Central memory CD8-positive, alpha-beta T cell (primary cell): Measurements from ENCODE around the gene CXCR4.
A peak's percentile ranks its signal among the peaks of the same experiment; 100 is the strongest.
"Not testable (repeated sequence)": the region's sequence is repeated elsewhere in the genome, so short reads cannot be mapped to it uniquely, and the experiment has no call there.

Source experiments
- ATAC-seq: fragments of 150-1000 bp; cut with Tn5 transposase; replicated peaks from 2 replicates; pipeline ENCODE4 v1.10.0; 2022; ENCODE audit warnings: mild to moderate bottlenecking, moderate FRiP score, moderate number of reproducible peaks; ENCODE audit not compliant: poor library complexity, severe bottlenecking; ENCODE audit errors: extremely low read depth
- DNase-seq, 2 donors: peaks; one replicate each; pipeline ENCODE4 v3.0.0; 2021; ENCODE audit warnings: low spot score in 2 of 2
- H3K27ac Mint-ChIP-seq: one replicate; pipeline ENCODE4 v1.8.0; 2022; ENCODE audit warnings: low read depth, mild to moderate bottlenecking, moderate library complexity, mixed read lengths
- H3K27me3 Mint-ChIP-seq: one replicate; pipeline ENCODE4 v1.8.0; 2022; ENCODE audit warnings: mixed read lengths
- H3K36me3 Mint-ChIP-seq: one replicate; pipeline ENCODE4 v1.8.0; 2022; ENCODE audit warnings: mild to moderate bottlenecking, moderate library complexity, mixed read lengths; ENCODE audit not compliant: insufficient read depth
- H3K4me1 Mint-ChIP-seq: one replicate; pipeline ENCODE4 v1.8.0; 2022; ENCODE audit warnings: mixed read lengths
- H3K4me3 Mint-ChIP-seq: one replicate; pipeline ENCODE4 v1.8.0; 2022; ENCODE audit warnings: mild to moderate bottlenecking, moderate library complexity, mixed read lengths
- H3K9me3 Mint-ChIP-seq: one replicate; pipeline ENCODE4 v1.8.0; 2022; ENCODE audit warnings: mixed read lengths

The CXCR4 gene

DNA sequence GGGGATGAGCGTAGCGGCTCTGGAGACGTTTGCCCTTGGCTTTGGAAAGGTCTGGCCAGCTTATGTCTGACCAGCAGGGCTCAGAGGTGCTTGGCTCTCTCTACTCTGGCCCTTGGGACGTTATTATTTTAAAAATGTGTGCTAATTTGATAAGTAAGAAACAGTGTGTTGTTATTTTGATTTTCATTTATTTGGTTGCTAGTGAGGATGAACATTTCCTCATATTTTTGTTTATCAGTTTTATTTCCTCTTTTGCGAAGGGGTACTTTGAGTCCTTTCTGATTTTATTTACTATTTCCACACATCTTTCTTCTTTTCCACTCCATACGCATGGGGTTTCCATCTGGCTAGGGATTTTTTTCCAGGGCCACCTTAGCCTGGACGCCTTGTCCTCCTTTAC lies 11.4 kb downstream of the CXCR4 start:
- no peak for ATAC-seq
- H3K4me3 Mint-ChIP-seq: no peak overlapping the region
- DNase-seq: no peak
- no peak overlapping the region for H3K27ac Mint-ChIP-seq
- H3K4me1 Mint-ChIP-seq: no peaks in the 10 kb centered on the region
- no peaks in the 10 kb centered on the region for H3K9me3 Mint-ChIP-seq
- H3K27me3 Mint-ChIP-seq: no peaks in the 10 kb centered on the region
- no peaks in the 10 kb centered on the region for H3K36me3 Mint-ChIP-seq

DNA sequence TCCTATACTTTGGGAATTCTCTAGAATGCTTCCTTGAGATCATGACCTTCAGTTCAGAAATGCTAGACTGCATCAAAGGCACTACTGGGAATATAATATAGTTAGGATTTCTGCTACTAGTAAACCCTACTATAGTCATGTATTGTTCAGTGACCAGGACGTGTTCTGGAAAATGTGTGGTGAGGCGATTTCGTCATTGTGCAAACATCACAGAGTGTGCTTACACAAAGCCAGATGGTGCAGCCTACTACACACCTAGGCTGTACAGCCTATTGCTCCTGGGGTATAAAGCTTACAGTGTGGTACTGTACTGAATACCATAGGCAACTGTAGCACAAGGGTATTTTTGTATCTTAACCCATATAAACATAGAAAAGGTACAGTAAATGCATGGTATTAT lies 13.0 kb downstream of the CXCR4 start:
- Mint-ChIP-seq H3K36me3 (no peaks in the 10 kb centered on the region), H3K4me3 (no peak overlapping the region), H3K27ac (no peak overlapping the region), H3K27me3 (no peaks in the 10 kb centered on the region), H3K4me1 (no peaks in the 10 kb centered on the region), H3K9me3 (peaks cover 5% of the 10 kb centered on the region)
- DNase-seq (no peak), ATAC-seq (no peak)

DNA sequence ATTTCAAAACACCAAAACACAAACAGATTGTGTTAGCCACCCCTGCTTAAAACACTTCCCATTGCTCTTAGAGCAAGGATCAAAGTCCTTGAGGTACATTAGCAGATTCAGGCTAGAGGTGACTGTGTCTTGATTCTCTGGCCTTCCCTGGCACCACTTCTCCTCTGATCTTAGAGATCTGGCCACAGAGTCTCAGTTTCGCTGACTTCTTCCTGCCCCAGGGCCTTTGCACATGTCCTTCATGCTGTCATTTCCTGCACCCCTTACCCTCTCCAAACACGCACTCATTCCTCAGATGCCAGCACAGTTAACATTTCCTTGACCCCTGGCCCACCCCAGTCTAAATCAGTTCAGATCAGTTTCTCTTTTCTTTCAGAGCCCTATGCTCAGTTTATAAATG lies 16.9 kb downstream of the CXCR4 start:
- H3K27me3 Mint-ChIP-seq: no peaks in the 10 kb centered on the region
- peaks cover 12% of the 10 kb centered on the region for H3K4me1 Mint-ChIP-seq
- no peak for DNase-seq
- ATAC-seq: no peak
- no peak overlapping the region for H3K4me3 Mint-ChIP-seq
- H3K36me3 Mint-ChIP-seq: no peaks in the 10 kb centered on the region
- H3K9me3 Mint-ChIP-seq: peaks cover 5% of the 10 kb centered on the region
- H3K27ac Mint-ChIP-seq: peak overlapping the region; percentile 56

GRCh38 chr2:136098441-136098840 lies 19.5 kb downstream of the CXCR4 start:
- DNase-seq (no peak), ATAC-seq (no peak)
- Mint-ChIP-seq H3K9me3 (peaks cover 5% of the 10 kb centered on the region), H3K4me3 (no peak overlapping the region), H3K4me1 (peaks cover 12% of the 10 kb centered on the region), H3K27ac (peak overlapping the region; percentile 3), H3K27me3 (no peaks in the 10 kb centered on the region), H3K36me3 (no peaks in the 10 kb centered on the region)

DNA sequence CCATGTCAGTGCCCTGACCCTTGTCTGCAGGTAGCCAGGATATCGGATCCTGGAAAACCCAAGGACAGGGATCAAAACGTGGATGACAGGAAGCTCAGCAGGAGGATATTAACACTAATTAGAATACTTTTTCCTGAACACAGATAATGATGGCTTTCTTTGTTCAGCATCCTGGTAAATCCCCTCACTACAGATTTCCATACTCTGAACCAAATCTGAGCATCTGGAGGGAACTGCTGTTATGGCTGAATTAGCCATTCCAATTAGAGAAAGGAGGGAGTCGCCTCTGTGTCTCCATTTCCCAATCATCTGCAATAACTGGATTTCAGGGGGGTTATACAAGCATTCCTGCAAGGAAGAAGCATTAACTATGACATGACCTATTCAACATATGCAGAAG lies 24.4 kb downstream of the CXCR4 start:
- Mint-ChIP-seq H3K27me3 (no peaks in the 10 kb centered on the region), H3K36me3 (no peaks in the 10 kb centered on the region), H3K4me3 (no peak overlapping the region), H3K27ac (no peak overlapping the region), H3K4me1 (peaks cover 18% of the 10 kb centered on the region), H3K9me3 (no peaks in the 10 kb centered on the region)
- DNase-seq (no peak), ATAC-seq (no peak)

DNA sequence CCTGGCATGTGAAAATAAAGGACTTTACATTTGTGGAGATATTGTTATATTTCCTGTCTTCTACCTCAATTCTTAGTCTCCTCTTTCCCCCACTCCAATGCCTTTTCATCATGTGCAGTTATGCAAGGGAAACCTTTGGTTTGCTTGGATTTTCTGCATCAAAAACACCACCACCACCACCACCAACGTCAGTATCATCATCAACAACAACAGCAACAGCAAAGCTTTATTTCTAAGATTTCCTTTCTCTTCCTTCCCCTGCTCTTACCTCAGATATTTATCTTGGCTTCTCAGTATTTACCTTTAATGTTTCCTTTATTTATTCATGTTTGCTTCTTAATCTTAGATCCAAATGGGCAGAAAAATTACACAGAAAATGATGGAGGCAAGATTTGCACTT lies 26.1 kb downstream of the CXCR4 start:
- H3K4me1 Mint-ChIP-seq: peaks cover 6% of the 10 kb centered on the region
- H3K27ac Mint-ChIP-seq: peak overlapping the region; percentile 26
- no peak overlapping the region for H3K4me3 Mint-ChIP-seq
- no peaks in the 10 kb centered on the region for H3K27me3 Mint-ChIP-seq
- H3K36me3 Mint-ChIP-seq: no peaks in the 10 kb centered on the region
- no peak for ATAC-seq
- no peaks in the 10 kb centered on the region for H3K9me3 Mint-ChIP-seq
- DNase-seq: no peak

DNA sequence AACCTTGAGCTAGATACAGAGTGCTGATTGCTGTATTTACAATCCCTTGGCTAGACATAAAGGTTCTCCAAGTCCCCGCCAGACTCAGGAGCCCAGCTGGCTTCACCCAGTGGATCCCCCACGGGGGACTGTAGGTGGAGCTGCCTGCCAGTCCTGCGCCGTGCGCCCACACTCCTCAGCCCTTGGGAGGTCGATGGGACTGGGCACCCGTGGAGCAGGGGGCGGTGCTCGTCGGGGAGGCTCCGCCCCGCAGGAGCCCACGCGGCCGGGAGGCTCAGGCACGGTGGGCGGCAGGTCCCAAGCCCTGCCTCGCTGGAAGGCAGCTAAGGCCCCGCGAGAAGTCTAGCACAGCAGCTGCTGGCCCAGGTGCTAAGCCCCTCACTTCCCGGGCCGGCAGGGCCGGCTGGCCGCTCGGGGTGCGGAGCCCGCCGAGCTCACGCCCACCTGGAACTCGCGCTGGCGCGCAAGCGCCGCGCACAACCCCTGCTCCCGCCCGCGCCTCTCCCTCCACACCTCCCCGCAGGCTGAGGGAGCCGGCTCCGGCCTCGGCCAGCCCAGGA lies 30.0 kb downstream of the CXCR4 start:
- DNase-seq, ATAC-seq, H3K4me3 Mint-ChIP-seq, H3K27ac Mint-ChIP-seq, H3K36me3 Mint-ChIP-seq, H3K9me3 Mint-ChIP-seq, H3K27me3 Mint-ChIP-seq: not testable (repeated sequence)
- peaks cover 13% of the 10 kb centered on the region for H3K4me1 Mint-ChIP-seq

- Mint-ChIP-seq H3K9me3 (no peaks in the 10 kb centered on the region), H3K36me3 (no peaks in the 10 kb centered on the region), H3K4me1 (peaks cover 8% of the 10 kb centered on the region), H3K27ac (no peak overlapping the region), H3K4me3 (no peak overlapping the region), H3K27me3 (no peaks in the 10 kb centered on the region)
- ATAC-seq (no peak), DNase-seq (no peak)
Measured at GRCh38 chr2:136086253-136087016, 31.5 kb downstream of the CXCR4 start.

GRCh38 chr2:136085453-136086209 lies 32.3 kb downstream of the CXCR4 start:
- H3K27me3 Mint-ChIP-seq: no peaks in the 10 kb centered on the region
- no peak overlapping the region for H3K27ac Mint-ChIP-seq
- ATAC-seq: no peak
- H3K36me3 Mint-ChIP-seq: no peaks in the 10 kb centered on the region
- no peak for DNase-seq
- no peak overlapping the region for H3K4me3 Mint-ChIP-seq
- H3K9me3 Mint-ChIP-seq: no peaks in the 10 kb centered on the region
- peaks cover 8% of the 10 kb centered on the region for H3K4me1 Mint-ChIP-seq

DNA sequence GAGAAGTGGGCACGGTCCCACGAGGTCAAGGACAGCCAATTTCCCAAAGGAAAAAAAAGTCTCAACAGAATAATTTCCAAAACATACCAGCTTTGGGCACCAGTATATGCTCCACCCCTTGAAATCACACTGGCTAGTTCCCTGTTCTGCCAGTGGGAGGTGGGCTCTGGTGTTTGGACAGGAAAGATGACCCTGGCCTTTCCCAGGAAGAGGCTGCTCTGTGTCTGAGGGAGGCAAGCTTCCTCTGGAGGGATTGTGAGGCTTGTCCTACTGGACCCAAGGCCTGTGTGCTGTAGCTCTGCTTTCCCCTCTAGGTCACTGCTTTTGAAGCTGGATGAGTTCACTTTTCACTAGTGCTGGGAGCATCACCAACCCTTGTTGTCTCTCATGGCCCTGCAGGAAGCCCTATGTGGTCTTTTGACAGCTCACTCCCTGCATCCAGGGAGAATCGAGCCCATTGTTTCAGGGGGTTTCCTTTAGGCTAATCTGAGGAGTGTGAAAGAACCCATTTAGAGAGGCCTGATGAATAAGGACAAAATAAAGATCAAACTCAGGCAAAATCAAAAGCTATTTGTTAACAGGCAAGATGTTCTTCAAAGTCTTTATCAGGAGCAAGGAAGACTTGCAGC lies 36.3 kb downstream of the CXCR4 start:
- Mint-ChIP-seq H3K4me3 (no peak overlapping the region), H3K36me3 (no peaks in the 10 kb centered on the region), H3K27ac (no peak overlapping the region), H3K27me3 (no peaks in the 10 kb centered on the region), H3K9me3 (no peaks in the 10 kb centered on the region), H3K4me1 (peaks cover 18% of the 10 kb centered on the region)
- DNase-seq (no peak), ATAC-seq (no peak)

DNA sequence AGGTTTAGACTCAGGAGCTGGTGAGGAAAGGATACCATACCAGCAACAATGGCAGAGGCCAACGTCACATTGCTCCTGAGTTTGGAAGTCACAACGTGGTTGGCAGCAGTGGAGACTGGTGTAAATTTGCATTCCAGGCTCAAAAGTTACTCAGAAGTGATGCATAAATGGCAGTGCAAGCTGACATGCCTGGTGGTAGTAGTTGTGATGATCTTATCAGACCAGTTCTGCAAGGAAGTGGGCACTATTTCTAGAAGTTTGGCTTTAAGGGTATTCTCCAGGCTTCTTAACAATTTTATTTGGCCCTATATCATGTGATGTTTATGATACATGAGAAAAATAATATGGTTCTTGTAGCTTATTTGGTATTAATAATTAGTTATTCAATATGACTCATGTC lies 37.8 kb downstream of the CXCR4 start:
- ATAC-seq (peak; percentile 73), DNase-seq (no peak)
- no peak overlapping the region for H3K4me3 Mint-ChIP-seq
- no peaks in the 10 kb centered on the region for H3K27me3 Mint-ChIP-seq
- no peaks in the 10 kb centered on the region for H3K9me3 Mint-ChIP-seq
- no peaks in the 10 kb centered on the region for H3K36me3 Mint-ChIP-seq
- H3K27ac Mint-ChIP-seq: no peak overlapping the region
- H3K4me1 Mint-ChIP-seq: peaks cover 10% of the 10 kb centered on the region

- Mint-ChIP-seq H3K27ac (no peak overlapping the region), H3K36me3 (no peaks in the 10 kb centered on the region), H3K4me3 (no peak overlapping the region), H3K27me3 (no peaks in the 10 kb centered on the region), H3K9me3 (no peaks in the 10 kb centered on the region), H3K4me1 (peaks cover 10% of the 10 kb centered on the region)
- DNase-seq: no peak
- ATAC-seq: no peak
Measured at GRCh38 chr2:136077107-136077506, 40.8 kb downstream of the CXCR4 start.
